Epithelial cell of esophagus (primary cell): Measurements from ENCODE around the gene TRMU.
"Not testable (repeated sequence)": the region's sequence is repeated elsewhere in the genome, so short reads cannot be mapped to it uniquely, and the experiment has no call there.

Source experiments
- DNase-seq: peaks from one replicate; pipeline ENCODE4 v3.0.0; 2010; ENCODE audit warnings: low read depth
- H3K4me3 ChIP-seq: 2 replicates; pipeline ENCODE4 v1.5.1; 2011; ENCODE audit warnings: mild to moderate bottlenecking, low read length, control low read depth
- CTCF ChIP-seq: IDR thresholded peaks from 2 replicates; pipeline ENCODE4 v1.5.1; 2011; ENCODE audit warnings: low read depth, mild to moderate bottlenecking, low read length, control low read depth, inconsistent platforms; ENCODE audit not compliant: insufficient read depth; ENCODE audit errors: missing control alignments

Gene TRMU

GRCh38 chr22:46397951-46398350 lies 62.4 kb downstream of the TRMU start:
- H3K4me3 ChIP-seq, result no peak overlapping the region
- DNase-seq, result no peak
- TF ChIP-seq CTCF, result no peak

- no peak for DNase-seq
- no peak overlapping the region for H3K4me3 ChIP-seq
- no peak for TF ChIP-seq CTCF
These were observed 63.9 kb downstream of the TRMU start for GRCh38 chr22:46399251-46400024.

- no peak for TF ChIP-seq CTCF
- no peak overlapping the region for H3K4me3 ChIP-seq
- no peak for DNase-seq
These were observed 65.9 kb downstream of the TRMU start for GRCh38 chr22:46401370-46401769.

- no peak for TF ChIP-seq CTCF
- H3K4me3 ChIP-seq, result no peak overlapping the region
- DNase-seq, result no peak
These were observed 67.0 kb downstream of the TRMU start for GRCh38 chr22:46402505-46402904.

GRCh38 chr22:46403880-46404279 lies 68.4 kb downstream of the TRMU start:
- not testable (repeated sequence) for DNase-seq, H3K4me3 ChIP-seq

GRCh38 chr22:46405901-46406300 lies 70.4 kb downstream of the TRMU start:
- no peak for TF ChIP-seq CTCF
- no peak for DNase-seq
- H3K4me3 ChIP-seq, result no peak overlapping the region

- H3K4me3 ChIP-seq, result no peak overlapping the region
- DNase-seq, result no peak
- TF ChIP-seq CTCF, result no peak
These were observed 70.8 kb downstream of the TRMU start for GRCh38 chr22:46406349-46406748.
